Left hindlimb (tissue), 1 donor: Measurements from ENCODE around the gene MYLK4.
"Not testable (repeated sequence)": the region's sequence is repeated elsewhere in the genome, so short reads cannot be mapped to it uniquely, and the experiment has no call there.

ENCODE experiments used
- DNase-seq: peaks from one replicate; pipeline ENCODE4 v3.0.0-alpha.2; 2018

MYLK4 gene

GRCh38 chr6:2775003-2775402 is 24.3 kb upstream of the MYLK4 start:
- no peak for DNase-seq

- DNase-seq, result no peak
Observed at GRCh38 chr6:2773449-2773848, 22.7 kb upstream of the MYLK4 start.

- DNase-seq, result no peak
Observed at GRCh38 chr6:2772840-2773239, 22.1 kb upstream of the MYLK4 start.

GRCh38 chr6:2771079-2771478 is 20.4 kb upstream of the MYLK4 start:
- no peak for DNase-seq

GRCh38 chr6:2770171-2770570 is 19.4 kb upstream of the MYLK4 start:
- DNase-seq, result no peak

- no peak for DNase-seq
Observed at GRCh38 chr6:2768696-2769095, 18.0 kb upstream of the MYLK4 start.

- DNase-seq, result no peak
Observed at GRCh38 chr6:2767657-2768524, 17.2 kb upstream of the MYLK4 start.

- DNase-seq, result no peak
Observed at GRCh38 chr6:2766767-2767656, 16.3 kb upstream of the MYLK4 start.

- peak; percentile 72 for DNase-seq
Observed at GRCh38 chr6:2765896-2766766, 15.4 kb upstream of the MYLK4 start.

- peak; percentile 100 for DNase-seq
Observed at GRCh38 chr6:2765166-2765895, 14.6 kb upstream of the MYLK4 start, which contains the start of gene WRNIP1. Gene WRNIP1, plus strand, starts transcription at chr6:2765393. Its CDS starts 230 bp downstream, at chr6:2765623.

- DNase-seq, result peak; percentile 74
Observed at GRCh38 chr6:2764610-2765165, 14.0 kb upstream of the MYLK4 start.

- no peak for DNase-seq
Observed at GRCh38 chr6:2763876-2764540, 13.3 kb upstream of the MYLK4 start.

GRCh38 chr6:2763345-2763841 is 12.7 kb upstream of the MYLK4 start:
- no peak for DNase-seq

GRCh38 chr6:2762868-2763267 is 12.1 kb upstream of the MYLK4 start:
- not testable (repeated sequence) for DNase-seq

GRCh38 chr6:2760882-2761842 is 10.4 kb upstream of the MYLK4 start:
- no peak for DNase-seq

GRCh38 chr6:2758980-2759379 is 8.3 kb upstream of the MYLK4 start:
- DNase-seq, result no peak

- no peak for DNase-seq
Observed at GRCh38 chr6:2756687-2757224, 6.0 kb upstream of the MYLK4 start.

- no peak for DNase-seq
Observed at GRCh38 chr6:2756241-2756640, 5.5 kb upstream of the MYLK4 start.

- no peak for DNase-seq
Observed at GRCh38 chr6:2755456-2755855, 4.7 kb upstream of the MYLK4 start.
